PC-9 (cell line): ENCODE results near the gene CABLES2.

Experiments used
- CTCF ChIP-seq: fragments of 200-600 bp; sonication (generic); conservative IDR thresholded peaks from 2 replicates; pipeline ENCODE4 v1.6.1; 2017; ENCODE audit warnings: mixed run types, antibody characterized with exemption, mild to moderate bottlenecking, moderate library complexity
- EZH2 ChIP-seq: fragments of 200-600 bp; sonication (generic); IDR thresholded peaks from 2 replicates; pipeline ENCODE4 v1.8.0; 2017; ENCODE audit warnings: antibody characterized with exemption, low read depth

GRCh38 chr20:62347445-62347844 lies 59.6 kb downstream of the CABLES2 start:
- TF ChIP-seq CTCF (no peak), EZH2 (no peak)
